OCI-LY1 (cell line): ENCODE data around the gene NUCB2.

Experiments
- H2AFZ ChIP-seq: fragments of 200-600 bp; sonication (generic), shearing (Covaris generic); 2 replicates; pipeline ENCODE4 v1.6.0; 2014; ENCODE audit warnings: antibody characterized with exemption, mild to moderate bottlenecking, low read length
- H3F3A ChIP-seq: fragments of 200-600 bp; sonication (generic), shearing (Covaris generic); 2 replicates; pipeline ENCODE4 v1.6.0; 2014; ENCODE audit warnings: mild to moderate bottlenecking, antibody characterized with exemption, low read length, moderate library complexity; ENCODE audit not compliant: insufficient read depth
- H3K27ac ChIP-seq: fragments of 200-600 bp; sonication (generic); 2 replicates; pipeline ENCODE4 v1.5.1; 2014; ENCODE audit warnings: low read length, mixed run types, mild to moderate bottlenecking, low read depth; ENCODE audit not compliant: poor library complexity, severe bottlenecking
- H3K27me3 ChIP-seq: fragments of 200-600 bp; sonication (generic); 2 replicates; pipeline ENCODE4 v1.6.0; 2014; ENCODE audit warnings: antibody characterized with exemption, mild to moderate bottlenecking, low read length, moderate library complexity; ENCODE audit not compliant: insufficient read depth
- H3K36me3 ChIP-seq: fragments of 200-600 bp; sonication (generic); 2 replicates; pipeline ENCODE4 v1.6.1; 2014; ENCODE audit warnings: mild to moderate bottlenecking, antibody characterized with exemption, low read length, moderate library complexity, mixed read lengths; ENCODE audit not compliant: insufficient read depth
- H3K4me1 ChIP-seq: fragments of 200-600 bp; sonication (generic); 2 replicates; pipeline ENCODE4 v1.5.1; 2014; ENCODE audit warnings: mild to moderate bottlenecking, low read length, moderate library complexity; ENCODE audit not compliant: insufficient read depth, severe bottlenecking
- H3K4me2 ChIP-seq: fragments of 200-600 bp; sonication (generic), shearing (Covaris generic); 2 replicates; pipeline ENCODE4 v1.6.1; 2014; ENCODE audit warnings: low read length
- H3K4me3 ChIP-seq: fragments of 200-600 bp; sonication (generic); 2 replicates; pipeline ENCODE4 v1.5.1; 2014; ENCODE audit warnings: low read length, low read depth, mild to moderate bottlenecking, mixed read lengths; ENCODE audit not compliant: poor library complexity, severe bottlenecking
- H3K79me2 ChIP-seq: fragments of 200-600 bp; shearing (Covaris generic); 2 replicates; pipeline ENCODE4 v1.6.1; 2016; ENCODE audit warnings: mixed run types, low read length, mixed read lengths; ENCODE audit not compliant: insufficient read depth
- H3K9ac ChIP-seq: fragments of 200-600 bp; sonication (generic), shearing (Covaris generic); 2 replicates; pipeline ENCODE4 v1.6.1; 2014; ENCODE audit warnings: mild to moderate bottlenecking, low read length, mixed read lengths
- H3K9me2 ChIP-seq: fragments of 200-600 bp; sonication (generic), shearing (Covaris generic); 2 replicates; pipeline ENCODE4 v1.6.1; 2014; ENCODE audit warnings: low read depth, mild to moderate bottlenecking, low read length, mixed read lengths
- H3K9me3 ChIP-seq: fragments of 200-600 bp; shearing (Covaris generic); 2 replicates; pipeline ENCODE4 v1.6.1; 2014; ENCODE audit warnings: low read length, mixed read lengths
- H4K20me1 ChIP-seq: fragments of 200-600 bp; sonication (generic), shearing (Covaris generic); 2 replicates; pipeline ENCODE4 v1.6.0; 2016; ENCODE audit warnings: mild to moderate bottlenecking, low read length; ENCODE audit not compliant: insufficient read depth
- EZH2 ChIP-seq: fragments of 200-600 bp; sonication (generic), shearing (Covaris generic); IDR thresholded peaks from 2 replicates; pipeline ENCODE4 v1.8.0; 2017; ENCODE audit warnings: borderline replicate concordance, mixed run types, mild to moderate bottlenecking, antibody characterized with exemption, low read length, moderate library complexity, mixed read lengths
- TF ChIP-seq, protein P1 (sequence below): fragments of 200-600 bp; sonication (generic), shearing (Covaris generic); IDR thresholded peaks from 2 replicates; pipeline ENCODE4 v1.5.1; 2017; ENCODE audit warnings: mild to moderate bottlenecking, antibody characterized with exemption, low read length, moderate library complexity, mixed read lengths

Gene NUCB2

DNA sequence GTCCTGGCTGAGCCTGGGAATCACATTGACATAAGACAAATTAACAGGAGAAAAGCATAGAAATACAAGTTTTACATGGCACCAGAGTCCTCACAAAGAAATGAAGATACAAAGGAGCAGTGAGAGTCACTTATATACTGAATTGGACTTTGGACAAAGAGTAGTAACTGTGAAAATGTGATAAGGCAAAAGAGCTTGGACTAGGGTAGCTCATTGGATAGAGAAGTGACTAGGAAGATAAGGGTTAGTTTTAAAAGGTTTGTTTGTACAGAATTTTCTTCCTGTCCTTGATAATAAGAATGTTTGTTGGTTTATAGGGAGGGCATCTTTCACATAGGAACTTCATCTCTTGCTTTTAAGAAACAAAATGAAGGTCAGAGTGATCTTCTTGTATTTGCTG lies 17.9 kb upstream of the NUCB2 start:
- H3K36me3 ChIP-seq = no peaks in the 10 kb centered on the region
- TF ChIP-seq EZH2 = no peak
- TF ChIP-seq, protein P1, sequence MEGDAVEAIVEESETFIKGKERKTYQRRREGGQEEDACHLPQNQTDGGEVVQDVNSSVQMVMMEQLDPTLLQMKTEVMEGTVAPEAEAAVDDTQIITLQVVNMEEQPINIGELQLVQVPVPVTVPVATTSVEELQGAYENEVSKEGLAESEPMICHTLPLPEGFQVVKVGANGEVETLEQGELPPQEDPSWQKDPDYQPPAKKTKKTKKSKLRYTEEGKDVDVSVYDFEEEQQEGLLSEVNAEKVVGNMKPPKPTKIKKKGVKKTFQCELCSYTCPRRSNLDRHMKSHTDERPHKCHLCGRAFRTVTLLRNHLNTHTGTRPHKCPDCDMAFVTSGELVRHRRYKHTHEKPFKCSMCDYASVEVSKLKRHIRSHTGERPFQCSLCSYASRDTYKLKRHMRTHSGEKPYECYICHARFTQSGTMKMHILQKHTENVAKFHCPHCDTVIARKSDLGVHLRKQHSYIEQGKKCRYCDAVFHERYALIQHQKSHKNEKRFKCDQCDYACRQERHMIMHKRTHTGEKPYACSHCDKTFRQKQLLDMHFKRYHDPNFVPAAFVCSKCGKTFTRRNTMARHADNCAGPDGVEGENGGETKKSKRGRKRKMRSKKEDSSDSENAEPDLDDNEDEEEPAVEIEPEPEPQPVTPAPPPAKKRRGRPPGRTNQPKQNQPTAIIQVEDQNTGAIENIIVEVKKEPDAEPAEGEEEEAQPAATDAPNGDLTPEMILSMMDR = no peak
- H3K9me2 ChIP-seq = no peaks in the 10 kb centered on the region
- no peak overlapping the region for H3K4me2 ChIP-seq
- no peak overlapping the region for H3K4me3 ChIP-seq
- H3K9me3 ChIP-seq = no peaks in the 10 kb centered on the region
- no peaks in the 10 kb centered on the region for H4K20me1 ChIP-seq
- H3K27ac ChIP-seq = no peak overlapping the region
- no peak overlapping the region for H3K9ac ChIP-seq
- no peaks in the 10 kb centered on the region for H3K27me3 ChIP-seq
- H2AFZ ChIP-seq = no peak overlapping the region
- H3K4me1 ChIP-seq = no peaks in the 10 kb centered on the region
- no peaks in the 10 kb centered on the region for H3F3A ChIP-seq
- no peaks in the 10 kb centered on the region for H3K79me2 ChIP-seq

DNA sequence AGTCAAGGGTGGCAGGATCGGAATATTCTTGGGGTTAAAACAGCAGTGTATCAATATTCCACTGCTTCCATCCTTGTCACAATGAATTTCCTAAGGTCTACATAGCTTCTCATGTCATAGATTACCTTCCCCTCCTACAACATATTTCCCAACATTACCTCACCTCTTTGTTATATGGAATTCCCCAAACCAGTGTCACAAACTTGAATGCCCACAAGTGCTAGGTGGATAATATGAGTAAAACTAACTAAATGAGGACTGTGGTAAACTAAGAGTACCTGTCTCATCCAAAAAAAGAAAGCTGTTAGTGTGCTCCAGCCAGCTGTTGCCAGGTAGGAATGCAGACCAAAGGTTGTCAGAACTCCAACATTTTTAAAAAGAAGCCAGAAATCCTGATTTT lies 17.0 kb upstream of the NUCB2 start:
- Histone ChIP-seq H3K4me2 (no peak overlapping the region), H3K36me3 (no peaks in the 10 kb centered on the region), H3K27me3 (no peaks in the 10 kb centered on the region)

DNA sequence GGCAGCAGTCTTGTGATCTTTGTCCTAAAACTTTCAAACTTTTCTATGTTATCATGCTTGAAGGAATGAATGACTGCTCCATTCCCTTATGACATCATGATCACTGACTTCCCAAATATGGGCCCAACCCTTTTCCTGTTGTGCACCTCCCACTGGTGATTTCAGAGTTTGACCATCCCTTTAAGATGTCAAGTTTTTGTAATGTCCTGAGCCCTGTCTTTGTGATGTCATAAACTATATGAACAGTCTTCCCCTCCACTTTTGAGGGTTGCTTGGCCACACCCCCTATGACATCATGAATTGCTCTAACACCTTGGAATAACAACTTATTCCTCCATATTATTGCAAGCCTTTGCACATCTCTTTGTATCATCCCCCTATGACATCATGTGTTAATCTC lies 16.5 kb upstream of the NUCB2 start:
- Histone ChIP-seq H3K4me2 (no peak overlapping the region), H3K9ac (no peak overlapping the region), H3K27me3 (no peaks in the 10 kb centered on the region), H3K4me3 (no peak overlapping the region), H3K4me1 (no peaks in the 10 kb centered on the region), H4K20me1 (no peaks in the 10 kb centered on the region), H3K79me2 (no peaks in the 10 kb centered on the region), H3F3A (no peaks in the 10 kb centered on the region), H3K27ac (no peak overlapping the region), H3K9me3 (no peaks in the 10 kb centered on the region), H3K36me3 (no peaks in the 10 kb centered on the region), H2AFZ (no peak overlapping the region), H3K9me2 (no peaks in the 10 kb centered on the region)
- TF ChIP-seq, protein P1 = no peak
- no peak for TF ChIP-seq EZH2

More for the DNA sequence above, 17.0 kb upstream of the NUCB2 start:
- Histone ChIP-seq H3K27ac (no peak overlapping the region), H3K9me3 (no peaks in the 10 kb centered on the region), H4K20me1 (no peaks in the 10 kb centered on the region), H3F3A (no peaks in the 10 kb centered on the region), H3K4me1 (no peaks in the 10 kb centered on the region), H3K4me3 (no peak overlapping the region), H3K79me2 (no peaks in the 10 kb centered on the region), H3K9me2 (no peaks in the 10 kb centered on the region), H3K9ac (no peak overlapping the region), H2AFZ (no peak overlapping the region)
- TF ChIP-seq, protein P1 = no peak
